Measurements from ENCODE around the gene C10orf88. TPM values are rescaled to one million over a fixed set of nuclear protein-coding genes. Genes with fewer than 3 reads are reported as not detected.
A peak's percentile ranks its signal among the peaks of the same experiment; 100 is the strongest.

The C10orf88 gene
- total and polyA plus RNA-seq, 2 experiments from 2014 or later = 5.6 to 11.1 TPM

DNA sequence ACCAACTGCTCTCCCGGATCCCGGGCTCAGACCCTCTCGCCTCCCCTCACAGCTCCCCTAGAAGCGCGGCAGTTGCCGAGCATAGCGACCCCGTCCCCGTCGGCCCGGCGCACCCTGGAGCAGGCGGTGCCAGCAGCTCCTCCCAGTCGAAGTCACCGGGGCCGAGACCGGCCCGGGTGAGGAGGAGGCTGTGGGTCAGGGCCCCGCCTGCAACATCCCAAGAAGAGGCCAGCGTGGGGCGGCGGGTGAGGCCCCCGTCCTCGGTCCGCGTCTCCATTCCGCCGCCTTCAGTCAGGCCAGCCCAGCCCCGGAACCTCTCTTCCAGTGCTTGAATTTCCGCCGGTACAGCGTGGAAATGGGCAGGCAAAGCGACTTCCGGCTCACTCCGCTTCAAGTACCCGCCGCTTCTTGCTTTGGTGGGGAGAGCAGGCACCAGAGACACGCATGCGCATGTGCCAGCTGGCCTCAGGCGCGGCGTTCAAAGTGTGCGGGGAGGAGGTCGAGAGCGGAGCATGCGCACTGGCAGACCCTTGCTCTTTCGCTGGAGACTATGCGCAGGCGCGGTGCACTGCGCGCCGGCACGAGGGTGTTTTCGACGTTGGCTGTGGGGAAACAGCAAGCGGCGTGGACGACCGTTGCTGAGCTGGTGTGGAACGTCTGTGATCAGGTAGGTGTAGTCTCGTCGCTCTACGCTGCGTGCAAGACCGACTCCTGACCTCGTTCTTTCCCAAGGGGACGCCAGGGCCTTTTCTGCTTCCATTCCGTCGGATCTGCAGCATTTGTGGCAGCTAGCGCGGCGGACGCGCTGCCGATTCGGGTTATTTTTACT, at the start of gene C10orf88 (continued):
- TF ChIP-seq, protein P1, sequence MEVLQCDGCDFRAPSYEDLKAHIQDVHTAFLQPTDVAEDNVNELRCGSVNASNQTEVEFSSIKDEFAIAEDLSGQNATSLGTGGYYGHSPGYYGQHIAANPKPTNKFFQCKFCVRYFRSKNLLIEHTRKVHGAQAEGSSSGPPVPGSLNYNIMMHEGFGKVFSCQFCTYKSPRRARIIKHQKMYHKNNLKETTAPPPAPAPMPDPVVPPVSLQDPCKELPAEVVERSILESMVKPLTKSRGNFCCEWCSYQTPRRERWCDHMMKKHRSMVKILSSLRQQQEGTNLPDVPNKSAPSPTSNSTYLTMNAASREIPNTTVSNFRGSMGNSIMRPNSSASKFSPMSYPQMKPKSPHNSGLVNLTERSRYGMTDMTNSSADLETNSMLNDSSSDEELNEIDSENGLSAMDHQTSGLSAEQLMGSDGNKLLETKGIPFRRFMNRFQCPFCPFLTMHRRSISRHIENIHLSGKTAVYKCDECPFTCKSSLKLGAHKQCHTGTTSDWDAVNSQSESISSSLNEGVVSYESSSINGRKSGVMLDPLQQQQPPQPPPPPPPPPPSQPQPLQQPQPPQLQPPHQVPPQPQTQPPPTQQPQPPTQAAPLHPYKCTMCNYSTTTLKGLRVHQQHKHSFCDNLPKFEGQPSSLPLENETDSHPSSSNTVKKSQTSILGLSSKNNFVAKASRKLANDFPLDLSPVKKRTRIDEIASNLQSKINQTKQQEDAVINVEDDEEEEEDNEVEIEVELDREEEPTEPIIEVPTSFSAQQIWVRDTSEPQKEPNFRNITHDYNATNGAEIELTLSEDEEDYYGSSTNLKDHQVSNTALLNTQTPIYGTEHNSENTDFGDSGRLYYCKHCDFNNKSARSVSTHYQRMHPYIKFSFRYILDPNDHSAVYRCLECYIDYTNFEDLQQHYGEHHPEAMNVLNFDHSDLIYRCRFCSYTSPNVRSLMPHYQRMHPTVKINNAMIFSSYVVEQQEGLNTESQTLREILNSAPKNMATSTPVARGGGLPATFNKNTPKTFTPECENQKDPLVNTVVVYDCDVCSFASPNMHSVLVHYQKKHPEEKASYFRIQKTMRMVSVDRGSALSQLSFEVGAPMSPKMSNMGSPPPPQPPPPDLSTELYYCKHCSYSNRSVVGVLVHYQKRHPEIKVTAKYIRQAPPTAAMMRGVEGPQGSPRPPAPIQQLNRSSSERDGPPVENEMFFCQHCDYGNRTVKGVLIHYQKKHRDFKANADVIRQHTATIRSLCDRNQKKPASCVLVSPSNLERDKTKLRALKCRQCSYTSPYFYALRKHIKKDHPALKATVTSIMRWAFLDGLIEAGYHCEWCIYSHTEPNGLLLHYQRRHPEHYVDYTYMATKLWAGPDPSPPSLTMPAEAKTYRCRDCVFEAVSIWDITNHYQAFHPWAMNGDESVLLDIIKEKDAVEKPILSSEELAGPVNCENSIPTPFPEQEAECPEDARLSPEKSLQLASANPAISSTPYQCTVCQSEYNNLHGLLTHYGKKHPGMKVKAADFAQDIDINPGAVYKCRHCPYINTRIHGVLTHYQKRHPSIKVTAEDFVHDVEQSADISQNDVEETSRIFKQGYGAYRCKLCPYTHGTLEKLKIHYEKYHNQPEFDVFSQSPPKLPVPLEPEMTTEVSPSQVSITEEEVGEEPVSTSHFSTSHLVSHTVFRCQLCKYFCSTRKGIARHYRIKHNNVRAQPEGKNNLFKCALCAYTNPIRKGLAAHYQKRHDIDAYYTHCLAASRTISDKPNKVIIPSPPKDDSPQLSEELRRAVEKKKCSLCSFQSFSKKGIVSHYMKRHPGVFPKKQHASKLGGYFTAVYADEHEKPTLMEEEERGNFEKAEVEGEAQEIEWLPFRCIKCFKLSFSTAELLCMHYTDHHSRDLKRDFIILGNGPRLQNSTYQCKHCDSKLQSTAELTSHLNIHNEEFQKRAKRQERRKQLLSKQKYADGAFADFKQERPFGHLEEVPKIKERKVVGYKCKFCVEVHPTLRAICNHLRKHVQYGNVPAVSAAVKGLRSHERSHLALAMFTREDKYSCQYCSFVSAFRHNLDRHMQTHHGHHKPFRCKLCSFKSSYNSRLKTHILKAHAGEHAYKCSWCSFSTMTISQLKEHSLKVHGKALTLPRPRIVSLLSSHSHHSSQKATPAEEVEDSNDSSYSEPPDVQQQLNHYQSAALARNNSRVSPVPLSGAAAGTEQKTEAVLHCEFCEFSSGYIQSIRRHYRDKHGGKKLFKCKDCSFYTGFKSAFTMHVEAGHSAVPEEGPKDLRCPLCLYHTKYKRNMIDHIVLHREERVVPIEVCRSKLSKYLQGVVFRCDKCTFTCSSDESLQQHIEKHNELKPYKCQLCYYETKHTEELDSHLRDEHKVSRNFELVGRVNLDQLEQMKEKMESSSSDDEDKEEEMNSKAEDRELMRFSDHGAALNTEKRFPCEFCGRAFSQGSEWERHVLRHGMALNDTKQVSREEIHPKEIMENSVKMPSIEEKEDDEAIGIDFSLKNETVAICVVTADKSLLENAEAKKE (CRISPR knock-in tag; IDR thresholded peaks at IDR 0.05) = no peak
- TF ChIP-seq JUNB (IDR thresholded peaks at IDR 0.05; ENCODE audit: unreplicated experiment) = no peak
- peak; percentile 71 for TF ChIP-seq CREB1 (CRISPR knock-in tag; IDR thresholded peaks at IDR 0.05; ENCODE audit: low read depth)

DNA sequence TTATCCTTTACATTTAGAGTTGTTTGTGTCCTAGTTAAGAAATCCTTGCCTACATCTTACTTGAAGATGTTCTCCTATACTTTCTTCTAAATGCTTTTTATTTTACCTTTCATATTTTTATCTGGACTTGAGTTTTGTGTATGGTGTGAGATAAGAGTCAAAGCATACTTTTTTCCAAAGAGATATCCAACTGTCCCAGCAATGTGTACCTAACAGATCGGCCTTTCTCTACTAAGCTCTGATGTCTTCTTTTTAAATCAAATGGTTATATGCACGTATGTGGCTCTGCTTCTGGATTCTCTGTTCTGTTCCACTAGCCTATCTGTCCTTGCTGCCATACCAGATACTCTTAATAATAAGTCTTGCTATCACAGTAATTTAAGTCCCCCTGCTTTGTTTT, 47.3 kb upstream of the C10orf88 start:
- no peak for ATAC-seq
- Mint-ChIP-seq H3K27ac (no peak overlapping the region), H3K4me1 (peaks cover 11% of the 10 kb centered on the region), H3K4me3 (no peak overlapping the region), H3K36me3 (ENCODE audit: low read depth) (peaks cover 10% of the 10 kb centered on the region; the same call in 1 of the 3 replicates), H3K9me3 (no peaks in the 10 kb centered on the region), H3K27me3 (ENCODE audit: insufficient read depth, low read depth, poor library complexity) (no peaks in the 10 kb centered on the region)
- no peak for DNase-seq (ENCODE audit: low spot score)
- Histone ChIP-seq H3K27ac (ENCODE audit: low read depth) (no peak overlapping the region), H3K36me3 (ENCODE audit: insufficient read depth) (no peaks in the 10 kb centered on the region), H3K9me2 (ENCODE audit: insufficient read depth) (no peaks in the 10 kb centered on the region), H3K27me3 (ENCODE audit: insufficient read depth) (no peaks in the 10 kb centered on the region), H3K79me2 (replicated peaks; ENCODE audit: insufficient read depth) (peaks cover 75% of the 10 kb centered on the region), H4K20me1 (replicated peaks; ENCODE audit: insufficient read depth) (peaks cover 25% of the 10 kb centered on the region), H3K4me2 (no peak overlapping the region), H3K4me1 (ENCODE audit: insufficient read depth) (no peaks in the 10 kb centered on the region), H2AFZ (no peak overlapping the region), H3K4me3 (no peak overlapping the region), H3F3A (replicated peaks; ENCODE audit: low read depth) (no peaks in the 10 kb centered on the region)
- TF ChIP-seq, protein P2, sequence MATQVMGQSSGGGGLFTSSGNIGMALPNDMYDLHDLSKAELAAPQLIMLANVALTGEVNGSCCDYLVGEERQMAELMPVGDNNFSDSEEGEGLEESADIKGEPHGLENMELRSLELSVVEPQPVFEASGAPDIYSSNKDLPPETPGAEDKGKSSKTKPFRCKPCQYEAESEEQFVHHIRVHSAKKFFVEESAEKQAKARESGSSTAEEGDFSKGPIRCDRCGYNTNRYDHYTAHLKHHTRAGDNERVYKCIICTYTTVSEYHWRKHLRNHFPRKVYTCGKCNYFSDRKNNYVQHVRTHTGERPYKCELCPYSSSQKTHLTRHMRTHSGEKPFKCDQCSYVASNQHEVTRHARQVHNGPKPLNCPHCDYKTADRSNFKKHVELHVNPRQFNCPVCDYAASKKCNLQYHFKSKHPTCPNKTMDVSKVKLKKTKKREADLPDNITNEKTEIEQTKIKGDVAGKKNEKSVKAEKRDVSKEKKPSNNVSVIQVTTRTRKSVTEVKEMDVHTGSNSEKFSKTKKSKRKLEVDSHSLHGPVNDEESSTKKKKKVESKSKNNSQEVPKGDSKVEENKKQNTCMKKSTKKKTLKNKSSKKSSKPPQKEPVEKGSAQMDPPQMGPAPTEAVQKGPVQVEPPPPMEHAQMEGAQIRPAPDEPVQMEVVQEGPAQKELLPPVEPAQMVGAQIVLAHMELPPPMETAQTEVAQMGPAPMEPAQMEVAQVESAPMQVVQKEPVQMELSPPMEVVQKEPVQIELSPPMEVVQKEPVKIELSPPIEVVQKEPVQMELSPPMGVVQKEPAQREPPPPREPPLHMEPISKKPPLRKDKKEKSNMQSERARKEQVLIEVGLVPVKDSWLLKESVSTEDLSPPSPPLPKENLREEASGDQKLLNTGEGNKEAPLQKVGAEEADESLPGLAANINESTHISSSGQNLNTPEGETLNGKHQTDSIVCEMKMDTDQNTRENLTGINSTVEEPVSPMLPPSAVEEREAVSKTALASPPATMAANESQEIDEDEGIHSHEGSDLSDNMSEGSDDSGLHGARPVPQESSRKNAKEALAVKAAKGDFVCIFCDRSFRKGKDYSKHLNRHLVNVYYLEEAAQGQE (IDR thresholded peaks at IDR 0.05; ENCODE audit: unreplicated experiment) = no peak
- TF ChIP-seq POLR2AphosphoS5 (IDR thresholded peaks at IDR 0.05; ENCODE audit: low read depth) (no peak), ZNF114 (CRISPR knock-in tag; IDR thresholded peaks at IDR 0.05) (no peak), NANOG (IDR thresholded peaks at IDR 0.05; ENCODE audit: borderline replicate concordance) (no peak)
- TF ChIP-seq, protein P3, sequence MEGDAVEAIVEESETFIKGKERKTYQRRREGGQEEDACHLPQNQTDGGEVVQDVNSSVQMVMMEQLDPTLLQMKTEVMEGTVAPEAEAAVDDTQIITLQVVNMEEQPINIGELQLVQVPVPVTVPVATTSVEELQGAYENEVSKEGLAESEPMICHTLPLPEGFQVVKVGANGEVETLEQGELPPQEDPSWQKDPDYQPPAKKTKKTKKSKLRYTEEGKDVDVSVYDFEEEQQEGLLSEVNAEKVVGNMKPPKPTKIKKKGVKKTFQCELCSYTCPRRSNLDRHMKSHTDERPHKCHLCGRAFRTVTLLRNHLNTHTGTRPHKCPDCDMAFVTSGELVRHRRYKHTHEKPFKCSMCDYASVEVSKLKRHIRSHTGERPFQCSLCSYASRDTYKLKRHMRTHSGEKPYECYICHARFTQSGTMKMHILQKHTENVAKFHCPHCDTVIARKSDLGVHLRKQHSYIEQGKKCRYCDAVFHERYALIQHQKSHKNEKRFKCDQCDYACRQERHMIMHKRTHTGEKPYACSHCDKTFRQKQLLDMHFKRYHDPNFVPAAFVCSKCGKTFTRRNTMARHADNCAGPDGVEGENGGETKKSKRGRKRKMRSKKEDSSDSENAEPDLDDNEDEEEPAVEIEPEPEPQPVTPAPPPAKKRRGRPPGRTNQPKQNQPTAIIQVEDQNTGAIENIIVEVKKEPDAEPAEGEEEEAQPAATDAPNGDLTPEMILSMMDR (conservative IDR thresholded peaks at IDR 0.05; ENCODE audit: low read depth in 2 of 2) = no peak
